SU-DHL-6 (cell line): ENCODE data around the gene MUC12.
"Not testable (repeated sequence)": the region's sequence is repeated elsewhere in the genome, so short reads cannot be mapped to it uniquely, and the experiment has no call there.

Source experiments
- H2AFZ ChIP-seq: fragments of 200-600 bp; sonication (generic); 2 replicates; pipeline ENCODE4 v1.6.1; 2014; ENCODE audit warnings: low read depth, mild to moderate bottlenecking, moderate library complexity, mixed read lengths, antibody characterized with exemption, low read length; ENCODE audit not compliant: severe bottlenecking
- H3F3A ChIP-seq: fragments of 200-600 bp; shearing (Covaris generic); 2 replicates; pipeline ENCODE4 v1.6.0; 2016; ENCODE audit warnings: antibody characterized with exemption, mild to moderate bottlenecking; ENCODE audit not compliant: insufficient read depth
- H3K27ac ChIP-seq: fragments of 200-600 bp; sonication (generic); 2 replicates; pipeline ENCODE4 v1.5.1; 2016; ENCODE audit warnings: low read depth, mild to moderate bottlenecking, low read length, moderate library complexity, mixed read lengths
- H3K27me3 ChIP-seq: fragments of 200-600 bp; sonication (generic), shearing (Covaris generic); 2 replicates; pipeline ENCODE4 v1.6.0; 2014; ENCODE audit warnings: mild to moderate bottlenecking, low read length
- H3K36me3 ChIP-seq: fragments of 200-600 bp; sonication (generic); 2 replicates; pipeline ENCODE4 v1.6.1; 2014; ENCODE audit warnings: mild to moderate bottlenecking, low read length, mixed read lengths
- H3K4me2 ChIP-seq: fragments of 300-600, 200-600 bp; shearing (Covaris generic), sonication (generic); 2 replicates; pipeline ENCODE4 v1.6.0; 2014; ENCODE audit warnings: low read length, low read depth, mild to moderate bottlenecking; ENCODE audit not compliant: poor library complexity, severe bottlenecking
- H3K4me3 ChIP-seq: fragments of 200-600 bp; sonication (generic); 2 replicates; pipeline ENCODE4 v1.5.1; 2014; ENCODE audit warnings: antibody characterized with exemption, low read length, mild to moderate bottlenecking, mixed read lengths; ENCODE audit not compliant: insufficient read depth, poor library complexity, severe bottlenecking
- H3K79me2 ChIP-seq: fragments of 200-600 bp; sonication (generic); 2 replicates; pipeline ENCODE4 v1.6.1; 2014; ENCODE audit warnings: mild to moderate bottlenecking, low read length, moderate library complexity; ENCODE audit not compliant: insufficient read depth
- H3K9ac ChIP-seq: fragments of 200-600 bp; sonication (generic); 2 replicates; pipeline ENCODE4 v1.7.0; 2014; ENCODE audit warnings: mild to moderate bottlenecking, low read length
- H3K9me2 ChIP-seq: fragments of 200-600 bp; sonication (generic); replicated peaks from 2 replicates; pipeline ENCODE4 v1.6.1; 2014; ENCODE audit warnings: low read length; ENCODE audit not compliant: insufficient read depth
- H3K9me3 ChIP-seq: fragments of 200-600 bp; sonication (generic); 2 replicates; pipeline ENCODE4 v1.6.1; 2014; ENCODE audit warnings: low read length, mixed read lengths; ENCODE audit not compliant: insufficient read depth
- H4K20me1 ChIP-seq: fragments of 200-600 bp; sonication (generic); 2 replicates; pipeline ENCODE4 v1.6.1; 2014; ENCODE audit warnings: low read depth, mild to moderate bottlenecking, antibody characterized with exemption, low read length, moderate library complexity, mixed read lengths
- CTCF ChIP-seq: fragments of 200-600 bp; sonication (generic); IDR thresholded peaks from one replicate; pipeline ENCODE4 v1.5.1; 2017; ENCODE audit warnings: antibody characterized with exemption, mild to moderate bottlenecking, low read length, moderate library complexity; ENCODE audit not compliant: insufficient read depth, poor library complexity, severe bottlenecking
- EZH2phosphoT487 ChIP-seq: fragments of 200-600 bp; sonication (generic), shearing (Covaris generic); conservative IDR thresholded peaks from 2 replicates; pipeline ENCODE4 v1.6.1; 2018; ENCODE audit warnings: mild to moderate bottlenecking, antibody characterized with exemption, low read length, moderate library complexity, mixed read lengths

The MUC12 gene

GRCh38 chr7:101058355-101058754 is 89.0 kb downstream of the MUC12 start:
- H3K27me3 ChIP-seq, result no peaks in the 10 kb centered on the region
- no peaks in the 10 kb centered on the region for H3K36me3 ChIP-seq
- no peak overlapping the region for H3K4me3 ChIP-seq
- H3K79me2 ChIP-seq, result no peaks in the 10 kb centered on the region
- no peaks in the 10 kb centered on the region for H3K9me2 ChIP-seq
- TF ChIP-seq EZH2phosphoT487 (no peak), CTCF (no peak)
- no peak overlapping the region for H3K27ac ChIP-seq
- H2AFZ ChIP-seq, result no peak overlapping the region
- H3K9ac ChIP-seq, result no peak overlapping the region
- H4K20me1 ChIP-seq, result no peaks in the 10 kb centered on the region
- no peaks in the 10 kb centered on the region for H3F3A ChIP-seq
- H3K9me3 ChIP-seq, result no peaks in the 10 kb centered on the region
- no peak overlapping the region for H3K4me2 ChIP-seq

DNA sequence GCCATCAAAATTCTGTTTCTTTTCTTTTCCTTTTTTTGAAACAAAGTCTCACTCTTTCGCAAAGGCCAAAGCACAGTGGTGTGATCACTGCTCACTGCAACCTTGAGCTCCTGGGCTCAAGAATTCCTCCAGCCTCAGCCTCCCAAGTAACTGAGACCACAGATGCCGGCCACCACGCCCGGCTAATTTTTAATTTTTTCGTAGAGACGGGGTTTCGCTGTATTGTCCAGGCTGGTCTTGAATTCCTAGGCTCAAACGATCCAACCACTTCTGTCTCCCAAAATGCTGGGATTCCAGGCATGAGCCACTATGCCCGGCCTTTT is 90.2 kb downstream of the MUC12 start:
- Histone ChIP-seq H3K36me3 (no peaks in the 10 kb centered on the region), H3K4me3 (no peak overlapping the region), H3K4me2 (no peak overlapping the region), H3K9me3 (no peaks in the 10 kb centered on the region), H3F3A (no peaks in the 10 kb centered on the region), H3K9ac (no peak overlapping the region), H3K27me3 (no peaks in the 10 kb centered on the region), H4K20me1 (no peaks in the 10 kb centered on the region), H3K79me2 (no peaks in the 10 kb centered on the region), H2AFZ (no peak overlapping the region), H3K27ac (no peak overlapping the region), H3K9me2 (no peaks in the 10 kb centered on the region)
- no peak for TF ChIP-seq CTCF
- TF ChIP-seq EZH2phosphoT487, result no peak

DNA sequence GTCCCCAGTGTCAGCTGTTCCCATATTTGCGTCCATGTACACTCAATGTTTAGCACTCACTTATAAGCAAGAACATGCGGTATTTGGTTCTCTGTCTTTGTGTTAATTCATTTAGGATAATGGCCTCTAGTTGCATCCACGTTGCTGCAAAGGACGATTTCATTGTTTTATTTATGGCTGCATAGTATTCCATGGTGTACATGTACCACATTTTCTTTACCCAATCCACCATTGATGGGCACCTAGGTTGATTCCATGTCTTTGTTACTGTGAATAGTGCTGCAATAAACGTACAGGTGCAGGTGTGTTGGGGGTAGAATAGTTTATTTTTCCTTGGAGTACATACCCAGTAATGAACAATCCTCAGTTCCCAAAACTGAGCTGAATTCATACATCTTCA is 91.6 kb downstream of the MUC12 start:
- H3K36me3 ChIP-seq, result no peaks in the 10 kb centered on the region
- no peaks in the 10 kb centered on the region for H3K27me3 ChIP-seq
- H3K9ac ChIP-seq, result no peak overlapping the region
- H3K27ac ChIP-seq, result no peak overlapping the region
- no peaks in the 10 kb centered on the region for H3K9me3 ChIP-seq
- H2AFZ ChIP-seq, result no peak overlapping the region
- no peaks in the 10 kb centered on the region for H3K9me2 ChIP-seq
- no peak for TF ChIP-seq EZH2phosphoT487
- TF ChIP-seq CTCF, result no peak
- H3K4me3 ChIP-seq, result no peak overlapping the region
- H3F3A ChIP-seq, result no peaks in the 10 kb centered on the region
- no peaks in the 10 kb centered on the region for H3K79me2 ChIP-seq
- no peaks in the 10 kb centered on the region for H4K20me1 ChIP-seq
- H3K4me2 ChIP-seq, result no peak overlapping the region

GRCh38 chr7:101064176-101064550 is 94.8 kb downstream of the MUC12 start:
- H4K20me1 ChIP-seq, H3F3A ChIP-seq, H3K9me2 ChIP-seq, H3K79me2 ChIP-seq, H3K9ac ChIP-seq, H3K36me3 ChIP-seq, H3K27me3 ChIP-seq, H2AFZ ChIP-seq, H3K9me3 ChIP-seq, H3K4me3 ChIP-seq, H3K27ac ChIP-seq, H3K4me2 ChIP-seq: not testable (repeated sequence)

GRCh38 chr7:101065162-101065561 is 95.8 kb downstream of the MUC12 start:
- not testable (repeated sequence) for H3K4me2 ChIP-seq, H3K79me2 ChIP-seq, H3K27me3 ChIP-seq, H2AFZ ChIP-seq, H3K9me3 ChIP-seq, H3K9ac ChIP-seq, H3K4me3 ChIP-seq, H3F3A ChIP-seq, H4K20me1 ChIP-seq, H3K36me3 ChIP-seq, H3K27ac ChIP-seq, H3K9me2 ChIP-seq
